GM12873 (cell line): ENCODE data around the gene DYTN.

Experiments
- TF ChIP-seq, protein P1 (sequence below): IDR thresholded peaks from 2 replicates; pipeline ENCODE4 v1.5.1; 2012; ENCODE audit warnings: low read depth, mild to moderate bottlenecking, moderate library complexity, low read length, control low read depth; ENCODE audit not compliant: insufficient read depth; ENCODE audit errors: missing control alignments

DYTN gene, protein sequence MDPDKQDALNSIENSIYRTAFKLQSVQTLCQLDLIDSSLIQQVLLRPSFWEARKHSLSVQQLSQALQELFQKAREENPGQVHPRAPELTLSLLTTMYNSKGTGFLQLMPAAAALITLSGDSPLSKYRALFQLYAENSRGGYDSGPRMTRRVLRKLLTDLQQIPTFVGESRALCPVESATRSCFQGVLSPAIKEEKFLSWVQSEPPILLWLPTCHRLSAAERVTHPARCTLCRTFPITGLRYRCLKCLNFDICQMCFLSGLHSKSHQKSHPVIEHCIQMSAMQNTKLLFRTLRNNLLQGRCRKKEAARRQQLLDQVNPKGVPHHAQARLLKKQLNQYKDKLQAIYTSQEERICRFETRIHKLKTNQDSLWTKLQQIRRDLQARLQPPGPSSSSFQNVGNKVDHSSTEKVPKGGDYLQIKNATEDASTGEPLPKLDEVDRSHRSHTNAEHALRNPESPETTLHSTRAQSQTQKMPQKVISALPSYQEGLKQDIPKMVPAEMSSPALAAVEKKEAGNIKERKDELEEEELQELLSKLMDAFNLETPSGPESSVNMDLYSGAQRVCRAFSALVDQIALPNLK

DNA sequence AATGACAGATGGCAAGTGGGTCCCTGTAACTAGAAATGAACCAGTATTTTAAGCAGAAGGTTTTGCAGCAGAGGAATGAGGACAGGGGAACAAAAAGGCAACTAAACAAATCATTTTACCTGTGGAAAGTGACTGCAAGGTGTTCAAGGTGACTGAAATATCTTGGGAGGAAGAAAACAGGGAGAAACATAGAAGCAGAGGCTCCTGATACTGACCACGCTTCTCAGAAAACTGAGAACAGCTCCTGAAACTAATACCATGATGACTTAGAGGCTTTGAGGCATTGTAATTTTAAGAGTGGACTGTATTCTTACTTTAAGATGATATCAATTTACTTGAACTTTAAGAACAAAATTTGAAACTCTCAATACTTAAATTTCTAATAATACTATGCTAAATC is at the start of gene DYTN:
DYTN (minus strand) TSS at position 101 of the 400 bp plus-strand sequence. CDS start 117 bp downstream, outside the sequence.
- TF ChIP-seq, protein P1, sequence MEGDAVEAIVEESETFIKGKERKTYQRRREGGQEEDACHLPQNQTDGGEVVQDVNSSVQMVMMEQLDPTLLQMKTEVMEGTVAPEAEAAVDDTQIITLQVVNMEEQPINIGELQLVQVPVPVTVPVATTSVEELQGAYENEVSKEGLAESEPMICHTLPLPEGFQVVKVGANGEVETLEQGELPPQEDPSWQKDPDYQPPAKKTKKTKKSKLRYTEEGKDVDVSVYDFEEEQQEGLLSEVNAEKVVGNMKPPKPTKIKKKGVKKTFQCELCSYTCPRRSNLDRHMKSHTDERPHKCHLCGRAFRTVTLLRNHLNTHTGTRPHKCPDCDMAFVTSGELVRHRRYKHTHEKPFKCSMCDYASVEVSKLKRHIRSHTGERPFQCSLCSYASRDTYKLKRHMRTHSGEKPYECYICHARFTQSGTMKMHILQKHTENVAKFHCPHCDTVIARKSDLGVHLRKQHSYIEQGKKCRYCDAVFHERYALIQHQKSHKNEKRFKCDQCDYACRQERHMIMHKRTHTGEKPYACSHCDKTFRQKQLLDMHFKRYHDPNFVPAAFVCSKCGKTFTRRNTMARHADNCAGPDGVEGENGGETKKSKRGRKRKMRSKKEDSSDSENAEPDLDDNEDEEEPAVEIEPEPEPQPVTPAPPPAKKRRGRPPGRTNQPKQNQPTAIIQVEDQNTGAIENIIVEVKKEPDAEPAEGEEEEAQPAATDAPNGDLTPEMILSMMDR, result no peak

DNA sequence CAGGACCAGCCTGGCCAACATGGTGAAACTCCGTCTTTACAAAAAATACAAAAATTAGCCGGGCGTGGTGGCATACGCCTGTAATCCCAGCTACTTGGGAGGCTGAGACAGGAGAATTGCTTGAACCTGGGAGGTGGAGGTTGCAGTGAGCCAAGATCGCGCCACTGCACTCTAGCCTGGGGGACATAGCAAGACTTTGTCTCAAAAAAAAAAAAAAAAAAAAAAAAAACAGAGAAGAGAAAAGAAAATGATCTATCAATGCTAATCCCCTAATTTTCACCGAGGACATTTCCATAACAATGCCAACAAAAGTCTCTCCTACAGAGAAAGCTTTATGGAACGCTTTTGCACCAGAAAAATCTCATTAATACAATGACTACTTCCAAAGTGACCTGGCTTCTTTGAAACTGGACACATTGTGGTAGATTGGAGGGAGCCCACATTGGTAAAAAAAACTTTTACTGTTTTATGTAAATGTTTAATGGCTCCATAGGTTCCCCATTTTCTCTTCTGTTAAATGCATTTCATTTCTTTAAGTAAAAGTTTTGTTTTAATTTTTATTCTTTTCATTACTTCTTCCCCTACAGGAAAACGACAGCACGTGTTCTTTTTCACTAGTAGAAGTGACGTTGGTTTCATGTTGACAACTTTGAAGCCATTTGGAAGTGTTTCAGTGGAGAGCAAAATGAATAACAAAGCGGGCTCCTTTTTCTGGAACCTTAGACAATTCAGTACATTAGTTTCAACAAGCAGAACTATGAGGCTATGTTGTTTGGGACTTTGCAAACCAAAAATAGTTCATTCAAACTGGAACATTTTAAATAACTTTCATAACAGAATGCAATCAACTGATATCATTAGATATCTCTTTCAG is 48.1 kb upstream of the DYTN start:
- TF ChIP-seq, protein P1, result no peak

DNA sequence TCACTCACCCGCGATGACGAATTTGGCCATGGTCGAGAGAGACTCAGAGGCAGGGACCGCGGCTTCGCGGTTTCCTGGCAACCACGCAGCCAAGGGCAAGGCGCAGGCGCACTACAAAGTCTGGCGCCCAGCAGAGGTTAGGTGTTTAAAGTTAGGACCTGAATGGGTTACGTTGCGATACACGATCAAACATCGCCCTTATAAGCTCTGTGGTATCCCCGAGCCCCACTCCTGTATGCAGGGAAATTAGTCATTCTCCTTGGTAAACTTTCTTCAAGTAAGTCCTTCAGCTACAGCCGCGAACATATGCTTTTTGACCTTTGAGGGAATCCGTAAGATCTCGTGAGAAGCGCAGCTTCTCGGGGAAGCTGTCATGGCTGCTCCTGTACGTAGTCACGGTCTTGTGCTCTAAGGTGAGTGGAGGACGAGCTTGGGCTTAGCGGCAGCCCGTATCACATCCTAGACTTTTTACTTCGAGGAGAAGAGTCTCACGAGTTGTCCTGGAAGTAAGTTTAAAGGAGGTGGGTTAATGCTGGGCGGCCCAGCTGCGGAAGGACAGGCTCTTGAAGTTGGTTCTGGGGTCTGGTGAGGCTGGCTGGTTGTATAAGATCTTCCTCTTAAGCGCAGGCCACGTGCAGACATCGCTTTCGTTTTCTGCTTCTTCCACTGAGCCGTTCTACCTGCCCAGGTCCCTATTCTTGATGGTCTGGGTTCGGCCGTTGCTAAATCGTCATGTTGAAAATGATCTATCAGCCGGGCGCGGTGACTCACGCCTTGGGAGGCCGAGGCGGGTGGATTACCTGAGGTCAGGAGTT is 47.3 kb upstream of the DYTN start, which contains the start of the genes FASTKD2 and MDH1B:
FASTKD2 (plus strand) TSS at position 365 of the 815 bp plus-strand sequence. CDS start 1,088 bp downstream, outside the sequence.
MDH1B (minus strand) TSS at position 87 of the 815 bp plus-strand sequence; CDS start at position 30, 57 bp downstream.
- TF ChIP-seq, protein P1, result no peak

DNA sequence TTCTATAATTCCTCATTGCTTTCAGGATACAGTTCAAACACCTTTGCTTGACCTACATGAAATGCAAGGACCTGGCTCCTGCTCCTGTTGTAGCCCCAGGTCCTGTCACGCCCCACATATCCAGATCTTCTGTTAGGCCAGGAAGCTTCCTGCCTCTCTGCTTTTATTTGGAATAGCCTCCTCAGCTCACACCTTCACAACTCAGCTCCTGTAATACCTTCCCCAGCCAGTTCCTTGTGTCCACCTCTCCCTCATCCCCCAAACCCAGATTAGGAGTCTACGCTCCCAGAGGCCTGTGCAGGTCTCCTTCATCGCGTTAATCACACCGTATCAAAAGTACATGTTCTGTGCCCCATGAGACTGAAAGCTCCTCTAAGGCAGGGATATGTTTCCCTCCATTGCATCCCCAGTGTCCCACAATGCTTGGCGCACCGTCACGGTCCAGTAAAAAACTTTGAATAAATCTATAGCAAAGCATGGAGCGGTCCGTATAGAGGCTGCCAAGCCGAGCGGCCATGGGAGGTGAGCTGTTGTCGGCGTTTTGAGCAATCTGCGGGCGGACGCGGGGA is 46.6 kb upstream of the DYTN start:
- TF ChIP-seq, protein P1, result peak; percentile 13

DNA sequence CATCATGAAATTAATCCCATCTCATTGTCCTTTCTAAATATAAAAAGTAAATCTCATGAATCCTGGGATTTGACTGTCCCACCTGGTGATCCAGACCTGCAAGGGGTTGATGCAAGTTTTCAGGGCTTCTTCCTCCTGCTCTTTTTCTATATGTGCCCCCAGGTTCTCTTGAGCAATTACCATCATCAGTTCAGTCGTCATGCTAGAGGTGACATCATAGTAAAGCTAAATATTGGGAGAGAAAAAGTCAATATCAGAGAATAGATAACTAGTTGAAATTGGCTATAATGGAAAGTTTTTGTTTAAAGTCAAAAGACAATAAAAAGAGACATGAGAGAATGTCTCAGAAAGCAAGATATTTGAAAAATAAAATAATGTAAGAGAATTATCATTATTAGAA is 38.6 kb upstream of the DYTN start:
- TF ChIP-seq, protein P1, result no peak

DNA sequence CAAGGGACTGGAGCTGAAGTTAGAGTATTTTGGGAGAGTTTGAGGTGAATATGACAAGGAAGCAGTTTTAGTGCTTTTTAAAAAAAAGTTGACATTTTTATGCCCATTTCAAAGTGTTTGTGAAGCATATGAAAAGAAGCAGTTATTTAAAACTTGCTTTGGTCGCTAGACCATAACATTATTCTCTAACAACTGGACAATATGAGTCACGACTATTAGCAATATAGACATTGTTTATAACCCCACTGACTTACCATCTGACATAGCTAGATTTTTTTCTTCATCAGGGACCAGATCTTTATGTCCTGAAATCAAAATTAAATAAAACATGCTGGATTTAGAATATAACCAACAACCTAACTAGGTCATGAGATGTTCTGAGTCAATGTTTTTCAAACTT is 22.6 kb upstream of the DYTN start:
- TF ChIP-seq, protein P1, result no peak
